HL-60 (cell line): ENCODE measurements around the gene NFIA.

Experiments
- DNase-seq, 2 experiments: peaks; one replicate each; pipeline ENCODE4 v3.0.0-alpha.2; 2010 to 2020; ENCODE audit warnings: low read depth in 1 of 2, low spot score in 1 of 2
- H3K27ac ChIP-seq: fragments of 250-450 bp; sonication (Bioruptor Pico); replicated peaks from 2 replicates; pipeline ENCODE4 v1.5.1; 2020; ENCODE audit warnings: mild to moderate bottlenecking, moderate library complexity
- H3K27me3 ChIP-seq: fragments of 250-450 bp; sonication (Bioruptor Pico); 2 replicates; pipeline ENCODE4 v1.5.1; 2021; ENCODE audit warnings: mild to moderate bottlenecking, moderate library complexity; ENCODE audit not compliant: insufficient read depth, poor library complexity, severe bottlenecking
- H3K4me3 ChIP-seq: replicated peaks from 2 replicates; pipeline ENCODE4 v1.5.1; 2011; ENCODE audit warnings: mild to moderate bottlenecking, control low read depth, low read length; ENCODE audit not compliant: insufficient read depth
- GABPA ChIP-seq: IDR thresholded peaks from 2 replicates; pipeline ENCODE4 v1.6.1; 2012; ENCODE audit warnings: low read depth
- POLR2AphosphoS5 ChIP-seq: IDR thresholded peaks from 2 replicates; pipeline ENCODE4 v1.6.1; 2012; ENCODE audit warnings: low read depth
- SPI1 ChIP-seq: IDR thresholded peaks from 2 replicates; pipeline ENCODE4 v1.6.1; 2012; ENCODE audit warnings: low read depth, mild to moderate bottlenecking, borderline replicate concordance
- TF ChIP-seq, protein P1 (sequence below): IDR thresholded peaks from one replicate; pipeline ENCODE4 v1.5.1; 2011; ENCODE audit warnings: low read length, control low read depth, inconsistent platforms; ENCODE audit not compliant: insufficient read depth
- TF ChIP-seq, protein P2 (sequence below): IDR thresholded peaks from 2 replicates; pipeline ENCODE4 v1.6.1; 2012; ENCODE audit warnings: low read depth; ENCODE audit not compliant: insufficient replicate concordance

NFIA gene

DNA sequence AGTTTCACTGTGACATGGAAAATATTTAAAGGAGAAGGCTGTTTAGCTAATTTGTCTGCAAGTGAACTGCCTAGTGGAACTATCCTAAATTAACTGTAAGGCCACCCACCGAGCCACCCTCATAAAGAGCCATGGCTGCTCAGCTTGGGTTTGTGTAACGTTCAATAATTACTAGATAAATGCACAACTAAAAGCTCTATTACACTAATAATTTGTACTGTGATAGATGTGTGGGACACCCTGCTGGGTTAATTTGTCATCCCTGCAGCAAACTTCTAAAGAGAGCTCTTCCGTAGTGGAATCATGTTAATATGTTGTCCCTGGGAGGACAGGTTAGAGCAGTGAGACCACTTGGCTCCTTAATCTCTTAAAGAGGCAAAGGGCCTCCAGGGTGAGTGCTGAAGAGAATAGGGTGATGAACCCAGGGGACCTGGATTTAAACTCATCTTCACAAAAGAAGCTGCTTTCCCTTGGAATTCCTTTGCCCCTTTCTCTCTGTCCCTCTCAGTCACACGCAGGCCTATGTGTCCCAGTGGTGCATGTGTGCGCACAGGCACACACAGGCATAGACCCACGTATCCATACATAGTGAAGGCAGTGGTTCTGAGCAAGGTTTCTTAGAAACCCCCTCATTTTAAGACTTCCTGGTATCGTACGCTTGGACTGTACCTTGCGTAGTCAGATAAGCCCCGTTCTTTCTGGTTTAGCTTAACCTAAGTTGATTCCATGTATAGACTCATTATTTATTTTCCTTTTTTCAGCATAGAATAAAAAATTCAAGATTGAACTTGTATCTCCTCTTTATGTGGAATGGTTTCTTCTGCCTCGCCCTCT, 310.3 kb downstream of the NFIA start:
- Histone ChIP-seq H3K4me3 (no peak overlapping the region), H3K27ac (no peak overlapping the region), H3K27me3 (no peaks in the 10 kb centered on the region)
- TF ChIP-seq GABPA (no peak), SPI1 (no peak), POLR2AphosphoS5 (no peak)
- TF ChIP-seq, protein P1, sequence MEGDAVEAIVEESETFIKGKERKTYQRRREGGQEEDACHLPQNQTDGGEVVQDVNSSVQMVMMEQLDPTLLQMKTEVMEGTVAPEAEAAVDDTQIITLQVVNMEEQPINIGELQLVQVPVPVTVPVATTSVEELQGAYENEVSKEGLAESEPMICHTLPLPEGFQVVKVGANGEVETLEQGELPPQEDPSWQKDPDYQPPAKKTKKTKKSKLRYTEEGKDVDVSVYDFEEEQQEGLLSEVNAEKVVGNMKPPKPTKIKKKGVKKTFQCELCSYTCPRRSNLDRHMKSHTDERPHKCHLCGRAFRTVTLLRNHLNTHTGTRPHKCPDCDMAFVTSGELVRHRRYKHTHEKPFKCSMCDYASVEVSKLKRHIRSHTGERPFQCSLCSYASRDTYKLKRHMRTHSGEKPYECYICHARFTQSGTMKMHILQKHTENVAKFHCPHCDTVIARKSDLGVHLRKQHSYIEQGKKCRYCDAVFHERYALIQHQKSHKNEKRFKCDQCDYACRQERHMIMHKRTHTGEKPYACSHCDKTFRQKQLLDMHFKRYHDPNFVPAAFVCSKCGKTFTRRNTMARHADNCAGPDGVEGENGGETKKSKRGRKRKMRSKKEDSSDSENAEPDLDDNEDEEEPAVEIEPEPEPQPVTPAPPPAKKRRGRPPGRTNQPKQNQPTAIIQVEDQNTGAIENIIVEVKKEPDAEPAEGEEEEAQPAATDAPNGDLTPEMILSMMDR, result no peak
- TF ChIP-seq, protein P2, sequence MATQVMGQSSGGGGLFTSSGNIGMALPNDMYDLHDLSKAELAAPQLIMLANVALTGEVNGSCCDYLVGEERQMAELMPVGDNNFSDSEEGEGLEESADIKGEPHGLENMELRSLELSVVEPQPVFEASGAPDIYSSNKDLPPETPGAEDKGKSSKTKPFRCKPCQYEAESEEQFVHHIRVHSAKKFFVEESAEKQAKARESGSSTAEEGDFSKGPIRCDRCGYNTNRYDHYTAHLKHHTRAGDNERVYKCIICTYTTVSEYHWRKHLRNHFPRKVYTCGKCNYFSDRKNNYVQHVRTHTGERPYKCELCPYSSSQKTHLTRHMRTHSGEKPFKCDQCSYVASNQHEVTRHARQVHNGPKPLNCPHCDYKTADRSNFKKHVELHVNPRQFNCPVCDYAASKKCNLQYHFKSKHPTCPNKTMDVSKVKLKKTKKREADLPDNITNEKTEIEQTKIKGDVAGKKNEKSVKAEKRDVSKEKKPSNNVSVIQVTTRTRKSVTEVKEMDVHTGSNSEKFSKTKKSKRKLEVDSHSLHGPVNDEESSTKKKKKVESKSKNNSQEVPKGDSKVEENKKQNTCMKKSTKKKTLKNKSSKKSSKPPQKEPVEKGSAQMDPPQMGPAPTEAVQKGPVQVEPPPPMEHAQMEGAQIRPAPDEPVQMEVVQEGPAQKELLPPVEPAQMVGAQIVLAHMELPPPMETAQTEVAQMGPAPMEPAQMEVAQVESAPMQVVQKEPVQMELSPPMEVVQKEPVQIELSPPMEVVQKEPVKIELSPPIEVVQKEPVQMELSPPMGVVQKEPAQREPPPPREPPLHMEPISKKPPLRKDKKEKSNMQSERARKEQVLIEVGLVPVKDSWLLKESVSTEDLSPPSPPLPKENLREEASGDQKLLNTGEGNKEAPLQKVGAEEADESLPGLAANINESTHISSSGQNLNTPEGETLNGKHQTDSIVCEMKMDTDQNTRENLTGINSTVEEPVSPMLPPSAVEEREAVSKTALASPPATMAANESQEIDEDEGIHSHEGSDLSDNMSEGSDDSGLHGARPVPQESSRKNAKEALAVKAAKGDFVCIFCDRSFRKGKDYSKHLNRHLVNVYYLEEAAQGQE, result no peak
- DNase-seq, result no peak

DNA sequence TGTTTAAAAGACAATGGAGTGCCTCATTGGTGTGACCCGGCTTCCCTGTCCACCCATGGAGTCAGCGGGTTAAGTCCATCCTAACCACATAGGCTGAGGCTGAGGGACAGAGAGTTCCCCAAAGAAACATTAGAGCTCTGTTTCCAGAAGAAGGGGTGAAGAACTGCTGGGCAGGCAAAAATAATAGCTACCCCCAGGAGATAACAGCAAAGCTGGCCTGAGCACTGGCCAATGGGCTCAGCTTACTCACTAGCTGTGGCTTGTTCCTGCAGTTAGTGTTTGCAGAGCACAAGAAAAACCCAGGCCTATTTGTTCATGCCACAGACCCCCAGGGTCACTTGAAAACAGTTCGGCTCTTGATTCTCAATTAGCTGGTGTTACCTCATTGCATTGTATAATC, 311.2 kb downstream of the NFIA start:
- Histone ChIP-seq H3K4me3 (no peak overlapping the region), H3K27ac (no peak overlapping the region), H3K27me3 (no peaks in the 10 kb centered on the region)
- TF ChIP-seq POLR2AphosphoS5 (no peak), SPI1 (no peak), GABPA (no peak)
- TF ChIP-seq, protein P2, result no peak
- TF ChIP-seq, protein P1, result no peak
- no peak for DNase-seq

DNA sequence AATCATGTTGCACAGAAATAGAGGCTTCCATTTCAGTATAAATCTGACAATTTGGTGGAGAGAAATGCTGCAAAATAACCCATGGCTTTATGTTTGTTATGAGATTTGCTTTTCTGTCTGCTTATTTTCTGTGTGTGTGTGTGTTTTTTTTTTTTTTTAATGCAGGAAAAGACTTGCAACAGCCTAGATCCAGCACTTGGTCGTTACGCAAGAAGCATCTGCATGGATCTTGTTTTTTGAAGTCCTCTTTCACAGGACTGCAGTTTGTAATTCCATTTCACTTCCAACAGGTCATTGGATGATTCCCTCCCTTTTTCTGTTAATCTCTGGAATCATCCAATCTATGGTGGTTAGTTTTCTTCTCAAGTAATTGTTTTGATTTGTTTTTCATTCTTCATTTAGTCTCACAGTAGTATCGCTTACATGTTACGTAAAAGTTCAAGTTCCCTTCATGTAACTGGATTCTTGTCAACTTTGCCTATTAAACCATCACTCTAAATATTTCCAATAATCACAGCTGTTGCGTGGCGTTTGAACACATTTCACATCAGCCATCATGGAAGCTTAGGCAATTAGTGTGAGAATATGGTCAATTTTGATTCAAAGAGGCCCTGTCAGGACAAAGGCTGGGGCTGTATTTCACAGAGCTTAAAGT, 312.9 kb downstream of the NFIA start:
- Histone ChIP-seq H3K4me3 (no peak overlapping the region), H3K27ac (no peak overlapping the region), H3K27me3 (no peaks in the 10 kb centered on the region)
- no peak for DNase-seq
- no peak for TF ChIP-seq POLR2AphosphoS5
- no peak for TF ChIP-seq SPI1
- TF ChIP-seq, protein P2, result no peak
- TF ChIP-seq, protein P1, result no peak
- TF ChIP-seq GABPA, result no peak
